ENCODE data around the gene BTG4. TPM values are rescaled to one million over a fixed set of nuclear protein-coding genes. Genes with fewer than 3 reads are reported as not detected.

Gene BTG4
- total and polyA plus RNA-seq, 9 donors, result 0.34 TPM; not detected in 8

DNA sequence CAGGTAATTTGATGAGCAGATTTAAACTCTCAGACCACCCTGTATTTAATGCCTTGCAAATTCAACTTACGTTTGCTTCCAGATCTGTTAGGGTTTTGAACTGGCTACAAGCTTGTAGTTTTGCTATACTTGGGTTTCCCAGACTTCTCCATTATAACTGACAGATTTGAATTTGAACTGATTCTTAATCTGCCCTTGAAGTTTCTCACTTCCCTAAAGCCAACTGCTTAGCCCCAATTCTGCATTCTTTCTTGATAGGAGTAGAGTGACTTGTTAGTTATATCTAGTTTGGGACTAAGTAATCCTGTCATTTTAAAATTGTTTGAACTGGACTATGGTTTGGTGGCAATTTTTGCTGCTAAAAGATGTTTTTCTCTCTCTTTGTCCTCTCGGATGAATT lies 38.1 kb upstream of the BTG4 start:
- no peaks in the 10 kb centered on the region for H3K4me1 ChIP-seq (ENCODE audit: insufficient read depth)
- H3K4me3 ChIP-seq, result no peak overlapping the region
- intact Hi-C loops (cut with DNase I), result no loop called here
- no peaks in the 10 kb centered on the region for H3K36me3 ChIP-seq
- no peak overlapping the region for H3K27ac ChIP-seq
- 81 to 89% (median 86%) methylated on average over 2 of the region's 2 CpGs for WGBS, 3 donors
- H3K27me3 ChIP-seq, result no peaks in the 10 kb centered on the region
- TF ChIP-seq, protein P1, sequence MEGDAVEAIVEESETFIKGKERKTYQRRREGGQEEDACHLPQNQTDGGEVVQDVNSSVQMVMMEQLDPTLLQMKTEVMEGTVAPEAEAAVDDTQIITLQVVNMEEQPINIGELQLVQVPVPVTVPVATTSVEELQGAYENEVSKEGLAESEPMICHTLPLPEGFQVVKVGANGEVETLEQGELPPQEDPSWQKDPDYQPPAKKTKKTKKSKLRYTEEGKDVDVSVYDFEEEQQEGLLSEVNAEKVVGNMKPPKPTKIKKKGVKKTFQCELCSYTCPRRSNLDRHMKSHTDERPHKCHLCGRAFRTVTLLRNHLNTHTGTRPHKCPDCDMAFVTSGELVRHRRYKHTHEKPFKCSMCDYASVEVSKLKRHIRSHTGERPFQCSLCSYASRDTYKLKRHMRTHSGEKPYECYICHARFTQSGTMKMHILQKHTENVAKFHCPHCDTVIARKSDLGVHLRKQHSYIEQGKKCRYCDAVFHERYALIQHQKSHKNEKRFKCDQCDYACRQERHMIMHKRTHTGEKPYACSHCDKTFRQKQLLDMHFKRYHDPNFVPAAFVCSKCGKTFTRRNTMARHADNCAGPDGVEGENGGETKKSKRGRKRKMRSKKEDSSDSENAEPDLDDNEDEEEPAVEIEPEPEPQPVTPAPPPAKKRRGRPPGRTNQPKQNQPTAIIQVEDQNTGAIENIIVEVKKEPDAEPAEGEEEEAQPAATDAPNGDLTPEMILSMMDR (IDR thresholded peaks at IDR 0.05), result no peak
- TF ChIP-seq POLR2A (IDR thresholded peaks at IDR 0.05) (no peak), EP300 (IDR thresholded peaks at IDR 0.05) (no peak)
- DNase-seq, result no peak
- H3K9me3 ChIP-seq, result no peaks in the 10 kb centered on the region

DNA sequence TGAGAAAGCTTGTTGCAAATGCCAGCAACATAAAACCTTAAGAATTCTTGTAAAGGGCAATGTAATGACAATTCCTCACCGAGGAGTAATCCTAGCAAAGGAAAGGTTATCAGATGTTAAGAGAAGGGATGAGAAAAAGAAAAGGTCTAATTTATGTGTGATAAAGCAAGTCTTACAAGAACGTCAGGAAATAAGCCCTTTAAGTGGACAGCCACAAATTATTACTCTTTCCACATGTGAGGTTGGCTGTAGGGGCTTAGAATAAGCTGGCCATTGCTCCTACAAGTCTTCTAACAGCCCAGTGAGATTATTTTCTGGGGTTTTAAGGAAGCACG lies 37.6 kb upstream of the BTG4 start:
- no peak for DNase-seq
- Histone ChIP-seq H3K9me3 (no peaks in the 10 kb centered on the region), H3K27me3 (no peaks in the 10 kb centered on the region), H3K4me3 (no peak overlapping the region), H3K27ac (no peak overlapping the region), H3K4me1 (ENCODE audit: insufficient read depth) (no peaks in the 10 kb centered on the region), H3K36me3 (no peaks in the 10 kb centered on the region)
- intact Hi-C loops (cut with DNase I), result no loop called here
- whole genome bisulfite sequencing, 3 donors, result 48 to 71% (median 65%) methylated on average over 3 of the region's 3 CpGs
- TF ChIP-seq POLR2A (IDR thresholded peaks at IDR 0.05) (no peak), EP300 (IDR thresholded peaks at IDR 0.05) (no peak)
- TF ChIP-seq, protein P1 (IDR thresholded peaks at IDR 0.05), result no peak

DNA sequence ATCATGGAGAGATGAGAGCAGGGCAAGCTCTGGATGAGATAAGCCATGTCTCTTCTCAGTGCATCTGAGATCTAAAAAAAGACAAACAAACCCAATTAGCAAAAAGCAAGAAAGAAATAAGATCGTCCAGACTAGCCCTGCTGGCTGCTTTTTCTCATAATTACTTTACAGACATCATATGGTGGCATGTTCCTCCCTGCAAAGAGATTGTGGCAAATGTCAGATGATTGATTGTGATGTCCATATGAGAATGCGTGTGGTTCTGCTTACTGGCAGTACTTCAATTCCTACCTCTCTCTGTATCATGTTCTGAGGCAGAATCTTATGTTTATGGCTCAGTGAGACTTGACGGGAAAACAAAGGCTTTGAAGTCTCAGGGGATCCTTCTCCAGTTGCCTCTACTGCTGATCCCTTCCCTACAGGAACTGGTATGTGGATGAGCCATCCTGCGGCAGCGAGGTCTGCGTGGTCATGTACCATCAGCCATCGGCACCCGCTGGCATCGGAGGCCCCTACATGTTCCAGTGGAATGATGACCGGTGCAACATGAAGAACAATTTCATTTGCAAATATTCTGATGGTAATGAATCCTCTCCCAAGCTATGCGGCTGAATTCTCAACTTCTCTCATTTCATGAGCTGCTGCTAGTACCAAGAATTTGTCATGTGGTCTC lies 37.1 kb upstream of the BTG4 start:
- WGBS, 3 donors, result 85 to 87% (median 87%) methylated on average over 11 of the region's 11 CpGs

DNA sequence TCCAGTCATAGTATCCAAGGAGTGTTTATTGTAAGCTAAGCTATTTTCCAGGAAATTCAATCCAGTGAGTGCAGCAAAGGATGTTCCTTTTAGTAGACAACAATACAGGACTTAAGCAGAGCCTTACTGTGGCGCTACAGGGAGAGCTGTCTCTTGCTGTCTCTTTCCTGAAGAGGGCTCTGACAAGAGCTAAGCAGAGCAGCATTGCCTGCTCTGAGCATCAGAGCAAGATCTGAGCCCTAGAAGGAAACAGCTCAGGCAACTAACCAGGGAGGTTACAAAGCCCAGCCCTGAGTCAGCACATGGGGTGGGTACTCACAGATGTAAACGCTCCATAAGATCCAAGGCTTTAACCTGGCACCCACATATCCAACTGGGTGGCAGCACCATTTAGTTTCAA lies 36.3 kb upstream of the BTG4 start:
- WGBS, 3 donors, result 89 to 93% (median 93%) methylated on average over 2 of the region's 2 CpGs
- TF ChIP-seq, protein P1 (IDR thresholded peaks at IDR 0.05), result no peak
- no peak for TF ChIP-seq EP300 (IDR thresholded peaks at IDR 0.05)
- no peak for TF ChIP-seq POLR2A (IDR thresholded peaks at IDR 0.05)
- Histone ChIP-seq H3K27me3 (no peaks in the 10 kb centered on the region), H3K4me1 (ENCODE audit: insufficient read depth) (no peaks in the 10 kb centered on the region), H3K27ac (no peak overlapping the region), H3K4me3 (no peak overlapping the region), H3K36me3 (no peaks in the 10 kb centered on the region), H3K9me3 (no peaks in the 10 kb centered on the region)
- DNase-seq, result no peak
- intact Hi-C loops (cut with DNase I), result no loop called here

More for the DNA sequence above, 37.1 kb upstream of the BTG4 start:
- no peaks in the 10 kb centered on the region for H3K36me3 ChIP-seq
- TF ChIP-seq EP300 (IDR thresholded peaks at IDR 0.05) (no peak), POLR2A (IDR thresholded peaks at IDR 0.05) (no peak)
- TF ChIP-seq, protein P1 (IDR thresholded peaks at IDR 0.05), result no peak
- H3K27ac ChIP-seq, result no peak overlapping the region
- no peaks in the 10 kb centered on the region for H3K4me1 ChIP-seq (ENCODE audit: insufficient read depth)
- H3K27me3 ChIP-seq, result no peaks in the 10 kb centered on the region
- no peaks in the 10 kb centered on the region for H3K9me3 ChIP-seq
- intact Hi-C loops (cut with DNase I), result no loop called here
- H3K4me3 ChIP-seq, result no peak overlapping the region
- DNase-seq, result no peak
